GM23338 (cell line): ENCODE measurements around the gene MYO18A. TPM values are rescaled to one million over a fixed set of nuclear protein-coding genes. Genes with fewer than 3 reads are reported as not detected.
A peak's percentile ranks its signal among the peaks of the same experiment; 100 is the strongest.
"Not testable (repeated sequence)": the region's sequence is repeated elsewhere in the genome, so short reads cannot be mapped to it uniquely, and the experiment has no call there.

ENCODE experiments used
- ATAC-seq: fragments of 200-7000 bp; cut with Tn5 transposase; 3 replicates; pipeline ENCODE4 v1.9.1; 2020
- DNase-seq: peaks from one replicate; pipeline ENCODE4 v3.0.0-alpha.2; 2015; ENCODE audit warnings: low spot score
- H2AFZ ChIP-seq: fragments of 200-600 bp; sonication (generic); 2 replicates; pipeline ENCODE4 v1.8.0; 2016; ENCODE audit warnings: antibody characterized with exemption, mild to moderate bottlenecking, moderate library complexity
- H3F3A ChIP-seq: fragments of 200-600 bp; sonication (generic); replicated peaks from 2 replicates; pipeline ENCODE4 v1.8.0; 2017; ENCODE audit warnings: antibody characterized with exemption, mixed run types, low read depth
- H3K27ac ChIP-seq: fragments of 200-600 bp; sonication (generic); 2 replicates; pipeline ENCODE4 v1.6.1; 2016; ENCODE audit warnings: low read depth
- H3K27me3 ChIP-seq: fragments of 200-600 bp; sonication (generic); 2 replicates; pipeline ENCODE4 v1.8.0; 2016; ENCODE audit warnings: mild to moderate bottlenecking, mixed run types, moderate library complexity; ENCODE audit not compliant: insufficient read depth
- H3K36me3 ChIP-seq: fragments of 200-600 bp; sonication (generic); 2 replicates; pipeline ENCODE4 v1.8.0; 2016; ENCODE audit warnings: mild to moderate bottlenecking; ENCODE audit not compliant: insufficient read depth
- H3K4me1 ChIP-seq: fragments of 200-600 bp; sonication (generic); 2 replicates; pipeline ENCODE4 v1.8.0; 2016; ENCODE audit warnings: mild to moderate bottlenecking, moderate library complexity; ENCODE audit not compliant: insufficient read depth
- H3K4me2 ChIP-seq: fragments of 200-600 bp; sonication (generic); 2 replicates; pipeline ENCODE4 v1.7.1; 2017; ENCODE audit warnings: mixed run types
- H3K4me3 ChIP-seq: fragments of 200-600 bp; sonication (generic); 2 replicates; pipeline ENCODE4 v1.6.1; 2016; ENCODE audit warnings: mixed run types
- H3K79me2 ChIP-seq: fragments of 200-600 bp; sonication (generic); replicated peaks from 2 replicates; pipeline ENCODE4 v1.8.0; 2017; ENCODE audit warnings: mild to moderate bottlenecking; ENCODE audit not compliant: insufficient read depth
- H3K9me2 ChIP-seq: fragments of 200-600 bp; sonication (generic); 2 replicates; pipeline ENCODE4 v1.8.0; 2017; ENCODE audit not compliant: insufficient read depth
- H4K20me1 ChIP-seq: fragments of 200-600 bp; sonication (generic); replicated peaks from 2 replicates; pipeline ENCODE4 v1.8.0; 2017; ENCODE audit warnings: mild to moderate bottlenecking; ENCODE audit not compliant: insufficient read depth
- H3K27ac Mint-ChIP-seq: 2 replicates; pipeline ENCODE4 v1.8.0; 2020; ENCODE audit warnings: inconsistent platforms, mild to moderate bottlenecking, moderate library complexity, mixed read lengths
- H3K27me3 Mint-ChIP-seq: 3 replicates; pipeline ENCODE4 v1.8.0; 2022; ENCODE audit warnings: low read depth, mild to moderate bottlenecking, moderate library complexity, mixed read lengths, inconsistent platforms; ENCODE audit not compliant: insufficient read depth, poor library complexity
- H3K36me3 Mint-ChIP-seq: 3 replicates; pipeline ENCODE4 v1.8.0; 2021; ENCODE audit warnings: low read depth, mild to moderate bottlenecking, inconsistent platforms, moderate library complexity, mixed read lengths
- H3K4me1 Mint-ChIP-seq: 3 replicates; pipeline ENCODE4 v1.8.0; 2020; ENCODE audit warnings: mild to moderate bottlenecking, inconsistent platforms, mixed read lengths
- H3K4me3 Mint-ChIP-seq: 3 replicates; pipeline ENCODE4 v1.8.0; 2021; ENCODE audit warnings: moderate library complexity, mild to moderate bottlenecking, inconsistent platforms, mixed read lengths
- H3K9me3 Mint-ChIP-seq: 3 replicates; pipeline ENCODE4 v1.8.0; 2020; ENCODE audit warnings: moderate library complexity, mild to moderate bottlenecking, inconsistent platforms, mixed read lengths
- EZH2 ChIP-seq: fragments of 200-600 bp; sonication (generic); IDR thresholded peaks from one replicate; pipeline ENCODE4 v1.8.0; 2017; ENCODE audit warnings: antibody characterized with exemption, mild to moderate bottlenecking, low read depth; ENCODE audit not compliant: unreplicated experiment
- EZH2phosphoT487 ChIP-seq: fragments of 200-600 bp; sonication (generic); IDR thresholded peaks from one replicate; pipeline ENCODE4 v1.8.1; 2018; ENCODE audit warnings: antibody characterized with exemption; ENCODE audit not compliant: unreplicated experiment
- JUNB ChIP-seq: IDR thresholded peaks from one replicate; pipeline ENCODE4 v1.6.1; 2016; ENCODE audit warnings: antibody characterized with exemption; ENCODE audit not compliant: unreplicated experiment
- NANOG ChIP-seq: IDR thresholded peaks from 2 replicates; pipeline ENCODE4 v1.6.1; 2016; ENCODE audit warnings: antibody characterized with exemption, borderline replicate concordance
- REST ChIP-seq: IDR thresholded peaks from one replicate; pipeline ENCODE4 v1.6.1; 2018; ENCODE audit warnings: antibody characterized with exemption; ENCODE audit not compliant: unreplicated experiment
- ZNF114 ChIP-seq: fragments of 250-450 bp; sonication (Bioruptor Pico); IDR thresholded peaks from 2 replicates; pipeline ENCODE4 v1.5.0; 2020; ENCODE audit warnings: mild to moderate bottlenecking, moderate library complexity
- ZNF331 ChIP-seq: fragments of 250-450 bp; sonication (Bioruptor Pico); IDR thresholded peaks from 2 replicates; pipeline ENCODE4 v1.5.0; 2020; ENCODE audit warnings: low read depth, mild to moderate bottlenecking, moderate library complexity
- ZNF462 ChIP-seq: fragments of 250-450 bp; sonication (Bioruptor Pico); IDR thresholded peaks from 2 replicates; pipeline ENCODE4 v1.5.0; 2020; ENCODE audit warnings: mild to moderate bottlenecking, moderate library complexity
- polyA plus RNA-seq: library from polyadenylated mRNA; unstranded; fragments of >200 nt; fragmentation: Nextera tagmentation; extraction: Ambion mirVana; gene quantifications from 2 replicates; pipeline ENCODE4 v1.2.1, GENCODE V29; 2016
- total RNA-seq: library from RNA; depleted of rRNA; stranded (reverse); fragments of >200 nt; shearing (Covaris generic); gene quantifications from 2 replicates; pipeline ENCODE4 v1.2.3, GENCODE V29; 2014

MYO18A gene
- total and polyA plus RNA-seq, 2 experiments from 2014 or later: 18.3 to 37.5 TPM

GRCh38 chr17:29089601-29090044 lies 90.6 kb downstream of the MYO18A start (continued):
- no peak for TF ChIP-seq REST
- no peak for TF ChIP-seq ZNF114 (CRISPR knock-in tag)
- TF ChIP-seq ZNF331 (CRISPR knock-in tag): no peak

- H3K27ac Mint-ChIP-seq, DNase-seq, H3K36me3 ChIP-seq, H3K27me3 ChIP-seq, H3K9me3 Mint-ChIP-seq, H4K20me1 ChIP-seq, H3K4me3 ChIP-seq, H3K27ac ChIP-seq, ATAC-seq, H2AFZ ChIP-seq, H3K79me2 ChIP-seq, H3K4me2 ChIP-seq, H3K9me2 ChIP-seq, H3K4me3 Mint-ChIP-seq: not testable (repeated sequence)
- Histone ChIP-seq H3F3A (peaks cover 25% of the 10 kb centered on the region), H3K4me1 (peaks cover 21% of the 10 kb centered on the region)
- Mint-ChIP-seq H3K4me1 (peaks cover 61% of the 10 kb centered on the region), H3K36me3 (peaks cover 47% of the 10 kb centered on the region), H3K27me3 (peaks cover 22% of the 10 kb centered on the region)
These were observed 91.4 kb downstream of the MYO18A start for GRCh38 chr17:29088782-29089181.

GRCh38 chr17:29086628-29087332 lies 93.4 kb downstream of the MYO18A start:
- Mint-ChIP-seq H3K36me3 (peaks cover 35% of the 10 kb centered on the region), H3K27ac (peak overlapping the region; percentile 54; the same call in 1 of the 2 replicates), H3K9me3 (peaks cover 3% of the 10 kb centered on the region; the same call in 1 of the 3 replicates), H3K4me1 (peaks cover 60% of the 10 kb centered on the region), H3K27me3 (peaks cover 20% of the 10 kb centered on the region), H3K4me3 (no peak overlapping the region)
- H3K9me2 ChIP-seq: no peaks in the 10 kb centered on the region
- H3F3A ChIP-seq: peaks cover 25% of the 10 kb centered on the region
- H3K27ac ChIP-seq: no peak overlapping the region
- H3K36me3 ChIP-seq: no peaks in the 10 kb centered on the region; the same call in 1 of the 2 replicates
- H3K4me1 ChIP-seq: peaks cover 21% of the 10 kb centered on the region
- no peaks in the 10 kb centered on the region for H3K27me3 ChIP-seq
- H3K4me2 ChIP-seq: no peak overlapping the region
- no peak overlapping the region for H2AFZ ChIP-seq
- H4K20me1 ChIP-seq: no peaks in the 10 kb centered on the region
- H3K79me2 ChIP-seq: no peaks in the 10 kb centered on the region
- DNase-seq (peak; percentile 48), ATAC-seq (peak; percentile 81)
- H3K4me3 ChIP-seq: no peak overlapping the region
- no peak for TF ChIP-seq ZNF114 (CRISPR knock-in tag)
- no peak for TF ChIP-seq EZH2phosphoT487
- no peak for TF ChIP-seq JUNB
- TF ChIP-seq NANOG: no peak
- TF ChIP-seq ZNF331 (CRISPR knock-in tag): no peak
- TF ChIP-seq ZNF462 (CRISPR knock-in tag): no peak
- no peak for TF ChIP-seq EZH2
